Activated CD4-positive, CD25-positive, alpha-beta regulatory T cell treated with anti-CD3 and anti-CD28 coated beads, Interleukin-2, amount 50 U/mL, for 72 hours (primary cell): ENCODE results near the gene MIF.
"Not testable (repeated sequence)": the region's sequence is repeated elsewhere in the genome, so short reads cannot be mapped to it uniquely, and the experiment has no call there.

ENCODE experiments used
- DNase-seq: peaks from one replicate; pipeline ENCODE4 v3.0.0; 2021

MIF gene

GRCh38 chr22:23877566-23877965, 16.6 kb upstream of the MIF start:
- no peak for DNase-seq

- no peak for DNase-seq
Observed at GRCh38 chr22:23878219-23878618, 16.0 kb upstream of the MIF start.

- DNase-seq: no peak
Observed at GRCh38 chr22:23882370-23882769, 11.8 kb upstream of the MIF start.

- no peak for DNase-seq
Observed at GRCh38 chr22:23883658-23884057, 10.5 kb upstream of the MIF start.

- no peak for DNase-seq
Observed at GRCh38 chr22:23884140-23884539, 10.0 kb upstream of the MIF start.

- no peak for DNase-seq
Observed at GRCh38 chr22:23888615-23889401, 5.4 kb upstream of the MIF start.

GRCh38 chr22:23889620-23890019, 4.6 kb upstream of the MIF start:
- no peak for DNase-seq

GRCh38 chr22:23891726-23892125, 2.5 kb upstream of the MIF start:
- no peak for DNase-seq

- no peak for DNase-seq
Observed at GRCh38 chr22:23892130-23892529, 2.1 kb upstream of the MIF start.

GRCh38 chr22:23892706-23893105, 1.5 kb upstream of the MIF start:
- DNase-seq: no peak

GRCh38 chr22:23893121-23893944, 850 bp upstream of the MIF start:
- no peak for DNase-seq

- DNase-seq: peak; percentile 75
Observed at GRCh38 chr22:23894710-23895598, 771 bp downstream of the MIF start.

- no peak for DNase-seq
Observed at GRCh38 chr22:23895599-23896144, 1.5 kb downstream of the MIF start.

GRCh38 chr22:23896166-23896522, 2.0 kb downstream of the MIF start:
- DNase-seq: no peak

- DNase-seq: no peak
Observed at GRCh38 chr22:23896523-23897186, 2.5 kb downstream of the MIF start.

GRCh38 chr22:23897320-23897719, 3.1 kb downstream of the MIF start:
- no peak for DNase-seq

- no peak for DNase-seq
Observed at GRCh38 chr22:23898006-23898974, 4.1 kb downstream of the MIF start.

- no peak for DNase-seq
Observed at GRCh38 chr22:23899042-23899745, 5.0 kb downstream of the MIF start.

- not testable (repeated sequence) for DNase-seq
Observed at GRCh38 chr22:23900227-23900626, 6.0 kb downstream of the MIF start.

- DNase-seq: no peak
Observed at GRCh38 chr22:23901600-23901999, 7.4 kb downstream of the MIF start.
